ENCODE data around the gene EML5. TPM values are rescaled to one million over a fixed set of nuclear protein-coding genes. Genes with fewer than 3 reads are reported as not detected.

Gene EML5
- total RNA-seq, 2 experiments from 2014 or later = 2.8 to 3.1 TPM

DNA sequence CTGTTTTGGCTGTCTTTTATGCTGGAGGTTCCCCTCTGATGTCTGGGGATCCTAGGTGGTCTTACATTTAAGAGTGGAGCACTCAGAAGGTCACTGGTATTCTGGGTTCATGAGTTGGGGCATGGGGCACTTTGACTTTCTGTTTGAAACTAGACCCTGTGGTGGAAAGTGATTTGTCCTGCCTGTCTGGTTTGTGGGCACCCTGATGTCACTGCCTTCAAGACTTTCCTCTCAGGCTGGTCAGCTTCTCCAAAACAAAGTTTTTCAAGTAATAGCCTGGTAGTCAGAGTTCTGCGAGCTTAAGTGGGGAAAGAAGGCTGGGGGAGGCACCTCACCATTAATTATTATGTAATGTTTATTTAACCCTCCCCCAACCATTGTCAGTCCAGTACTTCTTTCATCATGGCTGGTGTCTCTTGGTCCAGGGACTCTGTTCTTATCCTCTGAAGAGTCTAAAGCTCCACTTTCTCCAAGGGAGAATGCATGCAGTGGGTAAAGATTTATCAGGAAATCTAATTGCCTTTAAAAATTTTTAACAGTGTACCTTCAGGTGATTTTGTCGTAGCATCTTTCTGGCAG, 194.6 kb downstream of the EML5 start:
- no peak overlapping the region for H3K4me3 Mint-ChIP-seq
- POLR2A ChIA-PET = no interaction called here
- H3K9me3 ChIP-seq (ENCODE audit: control insufficient read depth in 1 of 2, insufficient read depth in 1 of 2, low read length in 2 of 2) = no peaks in the 10 kb centered on the region
- CTCF ChIA-PET = no interaction called here
- H3K9me3 Mint-ChIP-seq = no peaks in the 10 kb centered on the region
- ATAC-seq (ENCODE audit: poor library complexity) (no peak), DNase-seq (no peak)
- peaks cover 42% of the 10 kb centered on the region for H3K36me3 ChIP-seq (ENCODE audit: insufficient read depth, low read length)
- no peak overlapping the region for H3K27ac ChIP-seq (ENCODE audit: low read depth in 1 of 2, low read length in 2 of 2)
- TF ChIP-seq, protein P1, sequence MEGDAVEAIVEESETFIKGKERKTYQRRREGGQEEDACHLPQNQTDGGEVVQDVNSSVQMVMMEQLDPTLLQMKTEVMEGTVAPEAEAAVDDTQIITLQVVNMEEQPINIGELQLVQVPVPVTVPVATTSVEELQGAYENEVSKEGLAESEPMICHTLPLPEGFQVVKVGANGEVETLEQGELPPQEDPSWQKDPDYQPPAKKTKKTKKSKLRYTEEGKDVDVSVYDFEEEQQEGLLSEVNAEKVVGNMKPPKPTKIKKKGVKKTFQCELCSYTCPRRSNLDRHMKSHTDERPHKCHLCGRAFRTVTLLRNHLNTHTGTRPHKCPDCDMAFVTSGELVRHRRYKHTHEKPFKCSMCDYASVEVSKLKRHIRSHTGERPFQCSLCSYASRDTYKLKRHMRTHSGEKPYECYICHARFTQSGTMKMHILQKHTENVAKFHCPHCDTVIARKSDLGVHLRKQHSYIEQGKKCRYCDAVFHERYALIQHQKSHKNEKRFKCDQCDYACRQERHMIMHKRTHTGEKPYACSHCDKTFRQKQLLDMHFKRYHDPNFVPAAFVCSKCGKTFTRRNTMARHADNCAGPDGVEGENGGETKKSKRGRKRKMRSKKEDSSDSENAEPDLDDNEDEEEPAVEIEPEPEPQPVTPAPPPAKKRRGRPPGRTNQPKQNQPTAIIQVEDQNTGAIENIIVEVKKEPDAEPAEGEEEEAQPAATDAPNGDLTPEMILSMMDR (IDR thresholded peaks at IDR 0.05) = no peak
- intact Hi-C loops (cut with DNase I, micrococcal nuclease) = no loop called here
- H3K27me3 Mint-ChIP-seq = no peaks in the 10 kb centered on the region
- H3K4me3 ChIP-seq (ENCODE audit: low read length) = no peak overlapping the region
- H3K4me1 Mint-ChIP-seq (ENCODE audit: low read depth) = peaks cover 17% of the 10 kb centered on the region
- peaks cover 93% of the 10 kb centered on the region for H3K36me3 Mint-ChIP-seq (ENCODE audit: low read depth)
- peaks cover 14% of the 10 kb centered on the region for H3K4me1 ChIP-seq (ENCODE audit: insufficient read depth, low read length)
- H3K27me3 ChIP-seq (ENCODE audit: control insufficient read depth in 1 of 2, insufficient read depth in 2 of 2, low read length in 2 of 2) = no peaks in the 10 kb centered on the region
- H3K27ac Mint-ChIP-seq = no peak overlapping the region

DNA sequence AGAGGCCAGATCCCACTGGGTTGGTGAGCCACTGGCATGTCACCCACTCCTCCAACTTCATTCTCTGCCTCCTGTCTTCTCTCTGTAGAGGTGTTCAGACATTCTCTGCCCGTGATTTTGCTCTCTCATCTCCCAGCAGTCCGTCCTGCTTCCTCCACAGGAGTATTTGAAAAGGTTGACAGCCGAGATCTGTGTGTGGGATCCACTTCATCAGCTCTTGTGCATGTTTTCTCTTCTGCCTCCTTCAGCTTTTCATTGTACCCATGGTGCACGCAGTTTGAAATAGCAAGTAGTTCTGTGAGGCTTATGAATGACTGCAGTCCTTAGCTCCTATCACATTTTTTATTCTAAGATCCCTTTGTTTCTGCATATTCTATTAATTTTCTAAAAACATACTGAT, 195.2 kb downstream of the EML5 start:
- ChIA-PET POLR2A (no interaction called here), CTCF (no interaction called here)
- peaks cover 14% of the 10 kb centered on the region for H3K4me1 ChIP-seq (ENCODE audit: insufficient read depth, low read length)
- DNase-seq = no peak
- peaks cover 93% of the 10 kb centered on the region for H3K36me3 Mint-ChIP-seq (ENCODE audit: low read depth)
- H3K9me3 ChIP-seq (ENCODE audit: control insufficient read depth in 1 of 2, insufficient read depth in 1 of 2, low read length in 2 of 2) = no peaks in the 10 kb centered on the region
- no peak overlapping the region for H3K27ac Mint-ChIP-seq
- peaks cover 38% of the 10 kb centered on the region for H3K36me3 ChIP-seq (ENCODE audit: insufficient read depth, low read length)
- H3K27me3 ChIP-seq (ENCODE audit: control insufficient read depth in 1 of 2, insufficient read depth in 2 of 2, low read length in 2 of 2) = no peaks in the 10 kb centered on the region
- no peak overlapping the region for H3K27ac ChIP-seq (ENCODE audit: low read depth in 1 of 2, low read length in 2 of 2)
- no peaks in the 10 kb centered on the region for H3K27me3 Mint-ChIP-seq
- no peak for ATAC-seq (ENCODE audit: poor library complexity)
- TF ChIP-seq, protein P1 (IDR thresholded peaks at IDR 0.05) = no peak
- no peak overlapping the region for H3K4me3 Mint-ChIP-seq
- H3K4me3 ChIP-seq (ENCODE audit: low read length) = no peak overlapping the region
- H3K9me3 Mint-ChIP-seq = no peaks in the 10 kb centered on the region
- H3K4me1 Mint-ChIP-seq (ENCODE audit: low read depth) = peaks cover 17% of the 10 kb centered on the region
- intact Hi-C loops (cut with DNase I, micrococcal nuclease) = no loop called here

DNA sequence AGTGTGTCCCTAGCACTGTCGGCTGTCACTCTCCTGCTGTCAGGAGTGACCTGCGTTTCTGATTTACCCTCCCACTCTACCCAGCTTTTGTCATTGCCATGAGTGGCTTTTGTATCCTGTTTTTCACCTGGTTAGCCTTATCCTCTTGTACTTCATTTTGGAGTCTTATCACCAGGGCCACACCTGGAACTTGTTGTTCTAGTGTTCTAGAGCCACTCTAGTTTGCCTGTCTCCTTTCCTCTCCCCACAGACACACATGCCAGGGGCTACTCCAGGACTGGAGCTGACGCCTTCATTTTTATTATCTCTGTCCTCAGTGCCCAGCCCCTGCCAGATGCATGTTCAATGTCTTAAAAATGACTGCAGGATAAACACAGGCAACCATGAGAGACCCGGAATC, 195.7 kb downstream of the EML5 start:
- ChIA-PET CTCF (no interaction called here), POLR2A (no interaction called here)
- H3K4me3 Mint-ChIP-seq = no peak overlapping the region
- H3K27ac ChIP-seq (ENCODE audit: low read depth in 1 of 2, low read length in 2 of 2) = no peak overlapping the region
- no peaks in the 10 kb centered on the region for H3K27me3 ChIP-seq (ENCODE audit: control insufficient read depth in 1 of 2, insufficient read depth in 2 of 2, low read length in 2 of 2)
- ATAC-seq (ENCODE audit: poor library complexity) (no peak), DNase-seq (no peak)
- TF ChIP-seq, protein P1 (IDR thresholded peaks at IDR 0.05) = no peak
- H3K27ac Mint-ChIP-seq = no peak overlapping the region
- intact Hi-C loops (cut with DNase I, micrococcal nuclease) = no loop called here
- H3K4me1 Mint-ChIP-seq (ENCODE audit: low read depth) = peaks cover 17% of the 10 kb centered on the region
- peaks cover 90% of the 10 kb centered on the region for H3K36me3 Mint-ChIP-seq (ENCODE audit: low read depth)
- no peak overlapping the region for H3K4me3 ChIP-seq (ENCODE audit: low read length)
- H3K27me3 Mint-ChIP-seq = no peaks in the 10 kb centered on the region
- H3K4me1 ChIP-seq (ENCODE audit: insufficient read depth, low read length) = peaks cover 14% of the 10 kb centered on the region
- H3K36me3 ChIP-seq (ENCODE audit: insufficient read depth, low read length) = peaks cover 32% of the 10 kb centered on the region
- H3K9me3 Mint-ChIP-seq = no peaks in the 10 kb centered on the region
- no peaks in the 10 kb centered on the region for H3K9me3 ChIP-seq (ENCODE audit: control insufficient read depth in 1 of 2, insufficient read depth in 1 of 2, low read length in 2 of 2)
